Ishikawa (cell line): ENCODE results near the gene DGKK.

Source experiments
- CEBPB ChIP-seq: IDR thresholded peaks from 2 replicates; pipeline ENCODE4 v1.6.1; 2012
- CREB1 ChIP-seq: IDR thresholded peaks from 2 replicates; pipeline ENCODE4 v1.6.1; 2012; ENCODE audit warnings: low read depth
- EGR1 ChIP-seq: IDR thresholded peaks from 2 replicates; pipeline ENCODE4 v1.6.1; 2012
- EP300 ChIP-seq: IDR thresholded peaks from 2 replicates; pipeline ENCODE4 v1.6.1; 2012; ENCODE audit warnings: borderline replicate concordance
- FOXM1 ChIP-seq: IDR thresholded peaks from 2 replicates; pipeline ENCODE4 v1.6.1; 2012; ENCODE audit warnings: low read depth, borderline replicate concordance
- MAX ChIP-seq: IDR thresholded peaks from 2 replicates; pipeline ENCODE4 v1.6.1; 2012
- NFIC ChIP-seq: IDR thresholded peaks from 2 replicates; pipeline ENCODE4 v1.6.1; 2012
- RAD21 ChIP-seq: IDR thresholded peaks from 2 replicates; pipeline ENCODE4 v1.6.1; 2012; ENCODE audit warnings: low read depth
- TAF1 ChIP-seq: IDR thresholded peaks from 2 replicates; pipeline ENCODE4 v1.6.1; 2012; ENCODE audit warnings: low read depth, mild to moderate bottlenecking
- TCF12 ChIP-seq: IDR thresholded peaks from 2 replicates; pipeline ENCODE4 v1.6.1; 2012; ENCODE audit warnings: low read depth
- TEAD4 ChIP-seq: IDR thresholded peaks from 2 replicates; pipeline ENCODE4 v1.6.1; 2012
- USF1 ChIP-seq: IDR thresholded peaks from 2 replicates; pipeline ENCODE4 v1.6.1; 2012
- YY1 ChIP-seq: IDR thresholded peaks from 2 replicates; pipeline ENCODE4 v1.6.1; 2012; ENCODE audit warnings: low read depth
- ZBTB7A ChIP-seq: IDR thresholded peaks from 2 replicates; pipeline ENCODE4 v1.6.1; 2012; ENCODE audit warnings: low read depth
- TF ChIP-seq, protein P1 (sequence below): IDR thresholded peaks from 2 replicates; pipeline ENCODE4 v1.6.1; 2012; ENCODE audit warnings: low read depth, mild to moderate bottlenecking

Gene DGKK

DNA sequence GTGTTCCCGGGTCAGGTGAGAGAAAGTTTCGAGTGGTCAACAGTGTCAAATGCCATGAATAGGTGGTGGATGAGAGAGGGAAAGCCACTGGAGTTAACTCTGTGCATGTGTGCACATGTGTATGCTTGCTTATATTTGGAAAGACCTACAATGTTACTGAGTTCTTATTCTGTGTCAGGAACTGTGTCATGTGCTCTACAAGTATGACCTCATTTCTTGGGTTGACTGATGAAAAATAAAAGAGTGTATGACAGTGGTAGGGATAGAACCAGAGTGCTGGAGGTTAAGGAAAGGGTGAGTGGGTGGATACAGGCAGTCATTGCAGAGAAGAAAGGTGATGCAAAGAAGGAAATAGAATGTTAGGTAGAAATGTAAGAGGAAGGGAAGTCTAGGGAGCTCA lies 22.1 kb upstream of the DGKK start:
- TF ChIP-seq, protein P1, sequence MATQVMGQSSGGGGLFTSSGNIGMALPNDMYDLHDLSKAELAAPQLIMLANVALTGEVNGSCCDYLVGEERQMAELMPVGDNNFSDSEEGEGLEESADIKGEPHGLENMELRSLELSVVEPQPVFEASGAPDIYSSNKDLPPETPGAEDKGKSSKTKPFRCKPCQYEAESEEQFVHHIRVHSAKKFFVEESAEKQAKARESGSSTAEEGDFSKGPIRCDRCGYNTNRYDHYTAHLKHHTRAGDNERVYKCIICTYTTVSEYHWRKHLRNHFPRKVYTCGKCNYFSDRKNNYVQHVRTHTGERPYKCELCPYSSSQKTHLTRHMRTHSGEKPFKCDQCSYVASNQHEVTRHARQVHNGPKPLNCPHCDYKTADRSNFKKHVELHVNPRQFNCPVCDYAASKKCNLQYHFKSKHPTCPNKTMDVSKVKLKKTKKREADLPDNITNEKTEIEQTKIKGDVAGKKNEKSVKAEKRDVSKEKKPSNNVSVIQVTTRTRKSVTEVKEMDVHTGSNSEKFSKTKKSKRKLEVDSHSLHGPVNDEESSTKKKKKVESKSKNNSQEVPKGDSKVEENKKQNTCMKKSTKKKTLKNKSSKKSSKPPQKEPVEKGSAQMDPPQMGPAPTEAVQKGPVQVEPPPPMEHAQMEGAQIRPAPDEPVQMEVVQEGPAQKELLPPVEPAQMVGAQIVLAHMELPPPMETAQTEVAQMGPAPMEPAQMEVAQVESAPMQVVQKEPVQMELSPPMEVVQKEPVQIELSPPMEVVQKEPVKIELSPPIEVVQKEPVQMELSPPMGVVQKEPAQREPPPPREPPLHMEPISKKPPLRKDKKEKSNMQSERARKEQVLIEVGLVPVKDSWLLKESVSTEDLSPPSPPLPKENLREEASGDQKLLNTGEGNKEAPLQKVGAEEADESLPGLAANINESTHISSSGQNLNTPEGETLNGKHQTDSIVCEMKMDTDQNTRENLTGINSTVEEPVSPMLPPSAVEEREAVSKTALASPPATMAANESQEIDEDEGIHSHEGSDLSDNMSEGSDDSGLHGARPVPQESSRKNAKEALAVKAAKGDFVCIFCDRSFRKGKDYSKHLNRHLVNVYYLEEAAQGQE: no peak
- TF ChIP-seq RAD21 (no peak), ZBTB7A (no peak), USF1 (no peak), MAX (no peak), CREB1 (no peak), TEAD4 (no peak), EP300 (no peak), NFIC (no peak), CEBPB (no peak), TCF12 (no peak), EGR1 (no peak), FOXM1 (no peak), YY1 (no peak), TAF1 (no peak)

- no peak for TF ChIP-seq CREB1
- no peak for TF ChIP-seq YY1
- TF ChIP-seq TCF12: no peak
- TF ChIP-seq EGR1: no peak
- TF ChIP-seq EP300: no peak
- no peak for TF ChIP-seq RAD21
- TF ChIP-seq USF1: no peak
- TF ChIP-seq TAF1: no peak
- no peak for TF ChIP-seq ZBTB7A
- no peak for TF ChIP-seq MAX
- no peak for TF ChIP-seq TEAD4
- TF ChIP-seq FOXM1: no peak
- TF ChIP-seq CEBPB: no peak
- TF ChIP-seq NFIC: no peak
- TF ChIP-seq, protein P1: no peak
Observed at GRCh38 chrX:50484662-50485061, 14.0 kb upstream of the DGKK start.

DNA sequence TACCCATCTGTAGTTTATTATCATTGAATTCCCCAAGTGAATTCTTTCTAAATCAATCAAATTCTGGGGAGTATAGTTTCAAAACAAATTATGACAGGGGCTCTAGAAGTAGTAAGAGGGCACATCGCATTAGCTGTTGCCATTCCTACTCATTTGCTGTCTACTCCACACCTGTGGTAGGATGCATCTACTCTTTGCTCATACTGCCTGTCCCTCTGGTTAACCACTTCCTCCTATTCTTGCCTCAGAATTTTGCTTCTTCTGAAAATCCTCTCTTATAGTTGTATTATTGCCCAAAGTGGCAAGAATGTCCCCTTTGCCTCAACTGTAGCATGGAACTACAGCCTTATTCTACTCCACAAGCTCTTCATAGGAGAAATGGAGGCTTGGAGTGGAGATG lies 12.7 kb upstream of the DGKK start:
- TF ChIP-seq EGR1 (no peak), EP300 (no peak), TAF1 (no peak), RAD21 (no peak), CREB1 (no peak), ZBTB7A (no peak), NFIC (no peak), CEBPB (no peak), FOXM1 (no peak), YY1 (no peak), TCF12 (no peak), MAX (no peak), TEAD4 (no peak), USF1 (no peak)
- TF ChIP-seq, protein P1: no peak

- TF ChIP-seq NFIC (no peak), EP300 (no peak), CREB1 (no peak), USF1 (no peak), RAD21 (no peak), FOXM1 (no peak), MAX (no peak), ZBTB7A (no peak), TEAD4 (no peak), YY1 (no peak), CEBPB (no peak), TCF12 (no peak), TAF1 (no peak)
- TF ChIP-seq, protein P1: no peak
Observed at GRCh38 chrX:50475208-50475607, 4.6 kb upstream of the DGKK start.
